H1 (cell line): ENCODE measurements around the gene UBASH3A. TPM values are rescaled to one million over a fixed set of nuclear protein-coding genes. Genes with fewer than 3 reads are reported as not detected.

Experiments used
- CTCF ChIA-PET: fragments of 300-600 bp; sonication (Branson Sonifier 250); formaldehyde crosslinking; loops from one replicate; lab custom pipeline; 2021; ENCODE audit not compliant: partially characterized antibody; lab: Charles Lee
- POLR2A ChIA-PET: fragments of 300-600 bp; sonication (Branson Sonifier 250); formaldehyde crosslinking; loops from one replicate; lab custom pipeline; 2021; ENCODE audit warnings: inconsistent platforms; ENCODE audit not compliant: partially characterized antibody; lab: Charles Lee
- DNase-seq, 2 experiments: peaks; one replicate each; pipeline versions ENCODE4 v3.0.0 to v3.0.0-alpha.2; 2010 to 2022; ENCODE audit warnings: low spot score in 2 of 2, low read depth in 1 of 2, mixed read lengths in 1 of 2
- FAIRE-seq: peaks from 2 replicates; lab custom pipeline; 2011; peaks lifted over from hg19 to GRCh38; lab: Jason Lieb, UNC
- H2AFZ ChIP-seq: 2 replicates; pipeline ENCODE4 v1.8.1; 2012; ENCODE audit warnings: low read length, inconsistent platforms
- H2AK5ac ChIP-seq: 2 replicates; pipeline ENCODE4 v1.6.1; 2013; ENCODE audit warnings: low read depth, low read length
- H2BK120ac ChIP-seq: replicated peaks from 2 replicates; pipeline ENCODE3; 2013; ENCODE audit warnings: low read depth, low read length, inconsistent platforms
- H2BK12ac ChIP-seq: 2 replicates; pipeline ENCODE4 v1.6.1; 2013; ENCODE audit warnings: low read depth, low read length
- H2BK15ac ChIP-seq: 2 replicates; pipeline ENCODE4 v1.6.1; 2013; ENCODE audit warnings: low read length
- H2BK20ac ChIP-seq: 2 replicates; pipeline ENCODE4 v1.6.1; 2013; ENCODE audit warnings: low read length
- H2BK5ac ChIP-seq: 2 replicates; pipeline ENCODE4 v1.6.1; 2013; ENCODE audit warnings: low read depth, low read length
- H3K14ac ChIP-seq: 2 replicates; pipeline ENCODE4 v1.6.1; 2013; ENCODE audit warnings: inconsistent platforms; ENCODE audit not compliant: insufficient read length
- H3K18ac ChIP-seq: 2 replicates; pipeline ENCODE4 v1.6.1; 2013; ENCODE audit warnings: low read length; ENCODE audit errors: extremely low read depth
- H3K23ac ChIP-seq: 2 replicates; pipeline ENCODE4 v1.6.1; 2013; ENCODE audit warnings: inconsistent platforms; ENCODE audit not compliant: insufficient read length
- H3K23me2 ChIP-seq: 2 replicates; pipeline ENCODE4 v1.6.1; 2013; ENCODE audit warnings: low read depth, low read length
- H3K27ac ChIP-seq: 2 replicates; pipeline ENCODE4 v1.6.1; 2011; ENCODE audit warnings: low read depth, low read length, inconsistent platforms
- H3K27me3 ChIP-seq, 4 experiments: replicated peaks in 1 of 4; 1 replicate in 1 of 4; 2 replicates in 3 of 4; pipeline versions ENCODE4 v1.6.1 to v1.8.1; 2011 to 2013; ENCODE audit warnings: low read length in 3 of 4, mild to moderate bottlenecking in 3 of 4, inconsistent platforms in 2 of 4, mixed read lengths in 2 of 4, moderate library complexity in 1 of 4; ENCODE audit not compliant: control insufficient read depth in 3 of 4, insufficient read depth in 3 of 4; ENCODE audit errors: extremely low read depth in 1 of 4
- H3K36me3 ChIP-seq, 4 experiments: 2 replicates each; pipeline versions ENCODE4 v1.6.1 to v1.8.1; 2011 to 2013; ENCODE audit warnings: mild to moderate bottlenecking in 4 of 4, low read length in 3 of 4, moderate library complexity in 2 of 4, control low read depth in 1 of 4, inconsistent platforms in 1 of 4; ENCODE audit not compliant: insufficient read depth in 4 of 4, control insufficient read depth in 2 of 4
- H3K4ac ChIP-seq: replicated peaks from 2 replicates; pipeline ENCODE3; 2013; ENCODE audit warnings: low read length, low read depth, mixed read lengths, inconsistent platforms; ENCODE audit not compliant: insufficient read length
- H3K4me1 ChIP-seq, 4 experiments: replicated peaks in 1 of 4; 1 replicate in 1 of 4; 2 replicates in 3 of 4; pipeline versions ENCODE4 v1.6.1 to v1.8.1; 2011 to 2013; ENCODE audit warnings: low read length in 3 of 4, inconsistent platforms in 2 of 4, mixed read lengths in 1 of 4; ENCODE audit not compliant: insufficient read depth in 4 of 4, control insufficient read depth in 3 of 4
- H3K4me2 ChIP-seq, 2 experiments: 2 replicates each; pipeline versions ENCODE4 v1.6.1 to v1.8.1; 2011 to 2013; ENCODE audit warnings: low read depth in 2 of 2, low read length in 2 of 2, control low read depth in 1 of 2, inconsistent platforms in 1 of 2, mild to moderate bottlenecking in 1 of 2; ENCODE audit not compliant: insufficient read depth in 1 of 2
- H3K4me3 ChIP-seq, 4 experiments: fragments of 200-600, 300-600 bp in 1 of 4; sonication (generic), shearing (Covaris generic), sonication (Bioruptor Twin) in 1 of 4; 2 replicates each; pipeline versions ENCODE4 v1.5.1 to v1.8.1; 2011 to 2016; ENCODE audit warnings: low read length in 4 of 4, low read depth in 3 of 4, control low read depth in 2 of 4, inconsistent platforms in 2 of 4, mild to moderate bottlenecking in 2 of 4, mixed read lengths in 1 of 4, moderate library complexity in 1 of 4; ENCODE audit not compliant: insufficient read depth in 2 of 4; ENCODE audit errors: extremely low read depth in 1 of 4
- H3K56ac ChIP-seq: replicated peaks from 2 replicates; pipeline ENCODE3; 2013; ENCODE audit warnings: low read depth, mild to moderate bottlenecking, mixed read lengths, low read length, inconsistent platforms; ENCODE audit not compliant: insufficient read length
- H3K79me1 ChIP-seq: 2 replicates; pipeline ENCODE4 v1.6.1; 2013; ENCODE audit warnings: low read depth, low read length, control low read depth
- H3K79me2 ChIP-seq, 2 experiments: 2 replicates each; pipeline versions ENCODE4 v1.6.1 to v1.8.1; 2012 to 2013; ENCODE audit warnings: low read length in 2 of 2, mild to moderate bottlenecking in 2 of 2, inconsistent platforms in 1 of 2; ENCODE audit not compliant: insufficient read depth in 2 of 2, control insufficient read depth in 1 of 2
- H3K9ac ChIP-seq, 4 experiments: replicated peaks in 1 of 4; 1 replicate in 1 of 4; 2 replicates in 3 of 4; pipeline versions ENCODE4 v1.6.1 to v1.8.1; 2011 to 2013; ENCODE audit warnings: low read depth in 3 of 4, low read length in 3 of 4, control low read depth in 2 of 4, mild to moderate bottlenecking in 2 of 4, moderate library complexity in 2 of 4, inconsistent platforms in 1 of 4; ENCODE audit errors: extremely low read depth in 1 of 4
- H3K9me3 ChIP-seq, 2 experiments: 2 replicates each; pipeline versions ENCODE4 v1.6.1 to v1.8.1; 2012 to 2013; ENCODE audit warnings: mild to moderate bottlenecking in 2 of 2, moderate library complexity in 2 of 2, control low read depth in 1 of 2, inconsistent platforms in 1 of 2, low read depth in 1 of 2, low read length in 1 of 2, mixed read lengths in 1 of 2; ENCODE audit not compliant: insufficient read depth in 2 of 2
- H4K20me1 ChIP-seq, 2 experiments: replicated peaks in 1 of 2; 2 replicates each; pipeline versions ENCODE3 to v1.8.1; 2011 to 2013; ENCODE audit warnings: inconsistent platforms in 2 of 2, low read length in 2 of 2, mild to moderate bottlenecking in 1 of 2; ENCODE audit not compliant: insufficient read depth in 2 of 2, control insufficient read depth in 1 of 2
- H4K5ac ChIP-seq: 2 replicates; pipeline ENCODE4 v1.6.1; 2013; ENCODE audit warnings: low read length, low read depth, mixed read lengths, inconsistent platforms; ENCODE audit not compliant: insufficient read length
- H4K8ac ChIP-seq: 2 replicates; pipeline ENCODE4 v1.8.0; 2013; ENCODE audit warnings: mild to moderate bottlenecking, moderate library complexity, low read length, inconsistent platforms; ENCODE audit not compliant: insufficient read depth; ENCODE audit errors: extremely low read depth
- H4K91ac ChIP-seq: replicated peaks from 2 replicates; pipeline ENCODE3; 2013; ENCODE audit warnings: low read length, mixed read lengths, inconsistent platforms; ENCODE audit not compliant: insufficient read length
- ASH2L ChIP-seq: fragments of 200-600, 300-600 bp; sonication (generic); IDR thresholded peaks from one replicate; pipeline ENCODE4 v1.7.1; 2017; ENCODE audit warnings: low read length
- CTBP2 ChIP-seq: IDR thresholded peaks from 2 replicates; pipeline ENCODE4 v1.7.0; 2011; ENCODE audit warnings: borderline replicate concordance, mild to moderate bottlenecking, moderate library complexity, mixed read lengths, low read length; ENCODE audit not compliant: insufficient read depth, insufficient read length
- GTF2F1 ChIP-seq: IDR thresholded peaks from 2 replicates; pipeline ENCODE4 v1.6.1; 2012; ENCODE audit warnings: low read depth, low read length, improper control_type of control experiment, borderline replicate concordance
- HDAC2 ChIP-seq, 2 experiments: fragments of 300-600 bp in 1 of 2; sonication (generic) in 1 of 2; IDR thresholded peaks; 2 replicates each; pipeline ENCODE4 v1.6.1; 2011 to 2012; ENCODE audit warnings: low read depth in 2 of 2, low read length in 2 of 2, mild to moderate bottlenecking in 2 of 2, moderate library complexity in 2 of 2, borderline replicate concordance in 1 of 2, inconsistent platforms in 1 of 2
- POLR2AphosphoS5 ChIP-seq: IDR thresholded peaks from 2 replicates; pipeline ENCODE4 v1.6.1; 2011; ENCODE audit warnings: low read depth, low read length
- RFX5 ChIP-seq: IDR thresholded peaks from 2 replicates; pipeline ENCODE4 v1.6.1; 2011; ENCODE audit warnings: low read depth, low read length, improper control_type of control experiment, borderline replicate concordance
- RXRA ChIP-seq: IDR thresholded peaks from 2 replicates; pipeline ENCODE4 v1.6.1; 2011; ENCODE audit warnings: low read depth, mild to moderate bottlenecking, low read length, moderate library complexity; ENCODE audit not compliant: insufficient read depth
- SP4 ChIP-seq: IDR thresholded peaks from 2 replicates; pipeline ENCODE4 v1.6.1; 2012; ENCODE audit warnings: low read length, inconsistent platforms
- TAF1 ChIP-seq: IDR thresholded peaks from 2 replicates; pipeline ENCODE4 v1.6.1; 2011; ENCODE audit warnings: mild to moderate bottlenecking, low read depth, low read length
- WGBS, 2 experiments: shearing (Covaris generic) in 1 of 2; methylation state at CpG; one replicate each; pipeline versions ENCODE4 v1.1.6 to v1.1.7; 2013 to 2015; ENCODE audit warnings: low lambda C conversion rate in 2 of 2, mixed read lengths in 2 of 2, inconsistent platforms in 1 of 2, low coverage in 1 of 2, missing lambda C conversion rate in 1 of 2; ENCODE audit not compliant: insufficient replicate concordance in 2 of 2, insufficient coverage in 1 of 2, insufficient read length in 1 of 2; ENCODE audit errors: extremely low coverage in 1 of 2, missing lambda C conversion rate in 1 of 2; 5-methylcytosine and 5-hydroxymethylcytosine counted together
- polyA plus RNA-seq, 7 experiments: library from polyadenylated mRNA; depleted of rRNA in 3 of 7; stranded (reverse) in 5 of 7; unstranded in 2 of 7; fragments of >200 nt in 5 of 7; fragments of 200-250 nt in 2 of 7; gene quantifications; 1 replicate in 5 of 7; 2 replicates in 1 of 7; 4 replicates in 1 of 7; pipeline versions ENCODE4 v1.2.1 to v1.2.3, GENCODE V29; 2011 to 2013; ENCODE audit warnings: missing spikeins in 2 of 7, mixed read lengths in 2 of 7
- total RNA-seq: library from RNA; stranded (reverse); fragmentation: NEBNext Ultra II Directional; extraction: Animal tissue kit (Norgen Biotek cat#: 25700); gene quantifications from 2 replicates; pipeline ENCODE4 v1.2.1, GENCODE V29; 2021
- TF ChIP-seq, protein P1 (sequence below): IDR thresholded peaks from 2 replicates; pipeline ENCODE4 v1.6.1; 2012; ENCODE audit warnings: low read length, inconsistent platforms
- TF ChIP-seq, protein P2 (sequence below): IDR thresholded peaks from 2 replicates; pipeline ENCODE4 v1.6.1; 2012; ENCODE audit warnings: inconsistent platforms

Gene UBASH3A
- total and polyA plus RNA-seq, 2 of the 8 experiments (the other 6 are each of a cell fraction or from before 2014, with no cell fraction given) = not detected

DNA sequence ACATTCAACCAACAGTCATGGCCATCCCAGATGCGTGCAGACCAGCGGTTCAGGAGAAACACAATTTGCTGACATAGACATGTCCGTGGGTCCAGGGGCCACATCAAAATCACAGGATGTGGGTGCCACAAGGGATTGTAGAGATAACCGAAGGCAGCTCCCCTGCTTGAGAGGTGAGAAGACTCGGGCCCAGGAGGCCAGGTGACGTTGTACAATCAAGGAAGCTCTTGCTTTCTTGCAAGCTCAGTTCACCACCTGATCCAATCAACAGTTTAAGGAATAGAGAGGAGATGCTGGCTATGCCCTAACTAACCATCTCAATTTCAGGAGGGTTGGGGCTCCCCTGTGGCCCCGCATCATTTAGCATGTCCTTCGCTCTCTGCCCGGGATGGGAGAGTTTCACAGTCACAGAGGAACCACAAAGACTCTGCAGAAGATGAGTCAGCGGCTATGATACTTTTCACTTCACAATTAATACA lies 19.5 kb downstream of the UBASH3A start:
- DNase-seq (no peak), FAIRE-seq (no peak)
- Histone ChIP-seq H2BK12ac (no peak overlapping the region), H3K27ac (no peak overlapping the region), H3K14ac (no peak overlapping the region), H3K79me2 (no peaks in the 10 kb centered on the region), H3K4me1 (no peaks in the 10 kb centered on the region), H3K9me3 (0 out of 4 replicates have a peak, but pooled peaks cover 0 to 2% of the 10 kb centered on the region in 2 experiments), H4K5ac (no peak overlapping the region), H3K4me3 (no peak overlapping the region), H4K20me1 (no peaks in the 10 kb centered on the region), H2AFZ (no peak overlapping the region), H3K4ac (no peak overlapping the region), H2AK5ac (no peak overlapping the region), H4K91ac (no peak overlapping the region), H3K9ac (no peak overlapping the region), H2BK20ac (no peak overlapping the region), H3K36me3 (no peaks in the 10 kb centered on the region), H2BK15ac (no peak overlapping the region), H3K4me2 (no peak overlapping the region), H4K8ac (no peak overlapping the region), H3K23ac (no peak overlapping the region), H3K56ac (no peak overlapping the region), H3K27me3 (no peaks in the 10 kb centered on the region; a peak in 1 of 7 replicates), H3K23me2 (no peaks in the 10 kb centered on the region), H3K79me1 (no peaks in the 10 kb centered on the region), H2BK120ac (no peak overlapping the region), H3K18ac (no peak overlapping the region), H2BK5ac (no peak overlapping the region)
- ChIA-PET CTCF (interaction anchor here (0.7 to 2.0 kb wide), 10 partner anchors 8 to 62 kb away, joined by 3 to 7 read pairs (median 3); no protein-coding TSS in a partner anchor), POLR2A (no interaction called here)
- WGBS, 2 experiments = 88% methylated on average over 10 of the region's 10 CpGs; no CpG with 5 or more reads in 1 of the 2 experiments
- TF ChIP-seq, protein P1, sequence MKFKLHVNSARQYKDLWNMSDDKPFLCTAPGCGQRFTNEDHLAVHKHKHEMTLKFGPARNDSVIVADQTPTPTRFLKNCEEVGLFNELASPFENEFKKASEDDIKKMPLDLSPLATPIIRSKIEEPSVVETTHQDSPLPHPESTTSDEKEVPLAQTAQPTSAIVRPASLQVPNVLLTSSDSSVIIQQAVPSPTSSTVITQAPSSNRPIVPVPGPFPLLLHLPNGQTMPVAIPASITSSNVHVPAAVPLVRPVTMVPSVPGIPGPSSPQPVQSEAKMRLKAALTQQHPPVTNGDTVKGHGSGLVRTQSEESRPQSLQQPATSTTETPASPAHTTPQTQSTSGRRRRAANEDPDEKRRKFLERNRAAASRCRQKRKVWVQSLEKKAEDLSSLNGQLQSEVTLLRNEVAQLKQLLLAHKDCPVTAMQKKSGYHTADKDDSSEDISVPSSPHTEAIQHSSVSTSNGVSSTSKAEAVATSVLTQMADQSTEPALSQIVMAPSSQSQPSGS = no peak
- no peak for TF ChIP-seq CTBP2
- TF ChIP-seq RFX5 = no peak
- TF ChIP-seq HDAC2 (IDR thresholded peaks at IDR 0.05; ENCODE audit: borderline replicate concordance in 1 of 2, low read depth in 2 of 2, low read length in 2 of 2) = no peak
- no peak for TF ChIP-seq GTF2F1
- no peak for TF ChIP-seq TAF1
- no peak for TF ChIP-seq ASH2L
- no peak for TF ChIP-seq SP4
- TF ChIP-seq, protein P2, sequence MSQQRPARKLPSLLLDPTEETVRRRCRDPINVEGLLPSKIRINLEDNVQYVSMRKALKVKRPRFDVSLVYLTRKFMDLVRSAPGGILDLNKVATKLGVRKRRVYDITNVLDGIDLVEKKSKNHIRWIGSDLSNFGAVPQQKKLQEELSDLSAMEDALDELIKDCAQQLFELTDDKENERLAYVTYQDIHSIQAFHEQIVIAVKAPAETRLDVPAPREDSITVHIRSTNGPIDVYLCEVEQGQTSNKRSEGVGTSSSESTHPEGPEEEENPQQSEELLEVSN = no peak
- no peak for TF ChIP-seq RXRA
- TF ChIP-seq POLR2AphosphoS5 = no peak
